Hepatocyte (in vitro differentiated cells): ENCODE measurements around the gene RRAGC. TPM values are rescaled to one million over a fixed set of nuclear protein-coding genes. Genes with fewer than 3 reads are reported as not detected.

Experiments
- DNase-seq: peaks from one replicate; pipeline ENCODE4 v3.0.0-alpha.2; 2016; ENCODE audit warnings: low spot score
- H2AFZ ChIP-seq: fragments of 200-600 bp; sonication (generic); 2 replicates; pipeline ENCODE4 v1.6.0; 2016; ENCODE audit warnings: antibody characterized with exemption, mild to moderate bottlenecking
- H3K27ac ChIP-seq: fragments of 200-600 bp; sonication (generic); 2 replicates; pipeline ENCODE4 v1.5.1; 2016; ENCODE audit warnings: mild to moderate bottlenecking
- H3K27me3 ChIP-seq: fragments of 200-600 bp; sonication (generic); 2 replicates; pipeline ENCODE4 v1.6.1; 2016
- H3K36me3 ChIP-seq: fragments of 200-600 bp; sonication (generic); replicated peaks from 2 replicates; pipeline ENCODE4 v1.5.1; 2016; ENCODE audit warnings: low read depth; ENCODE audit not compliant: insufficient read depth
- H3K4me1 ChIP-seq: fragments of 200-600 bp; sonication (generic); 2 replicates; pipeline ENCODE4 v1.5.1; 2016; ENCODE audit warnings: mild to moderate bottlenecking, moderate library complexity; ENCODE audit not compliant: insufficient read depth
- H3K4me2 ChIP-seq: fragments of 200-600 bp; sonication (generic); 2 replicates; pipeline ENCODE4 v1.6.0; 2016
- H3K4me3 ChIP-seq: fragments of 200-600 bp; sonication (generic); 2 replicates; pipeline ENCODE4 v1.5.1; 2016; ENCODE audit warnings: mild to moderate bottlenecking
- H3K79me2 ChIP-seq: fragments of 200-600 bp; sonication (generic); 2 replicates; pipeline ENCODE4 v1.6.0; 2017; ENCODE audit warnings: mild to moderate bottlenecking
- H3K9me2 ChIP-seq: fragments of 200-600 bp; sonication (generic); replicated peaks from 2 replicates; pipeline ENCODE4 v1.6.0; 2017; ENCODE audit warnings: mild to moderate bottlenecking; ENCODE audit not compliant: insufficient read depth
- H3K9me3 ChIP-seq: fragments of 200-600 bp; sonication (generic); 2 replicates; pipeline ENCODE4 v1.5.1; 2016; ENCODE audit warnings: low read depth, mild to moderate bottlenecking
- H4K20me1 ChIP-seq: fragments of 200-600 bp; sonication (generic); 2 replicates; pipeline ENCODE4 v1.6.0; 2016; ENCODE audit warnings: mild to moderate bottlenecking; ENCODE audit not compliant: insufficient read depth, poor library complexity, severe bottlenecking
- EZH2 ChIP-seq: fragments of 200-600 bp; sonication (generic); IDR thresholded peaks from 2 replicates; pipeline ENCODE4 v1.6.1; 2016; ENCODE audit warnings: antibody characterized with exemption, mild to moderate bottlenecking, borderline replicate concordance
- EZH2phosphoT487 ChIP-seq: fragments of 200-600 bp; sonication (generic); IDR thresholded peaks from one replicate; pipeline ENCODE4 v1.6.1; 2018; ENCODE audit warnings: antibody characterized with exemption, mild to moderate bottlenecking, low read depth, moderate library complexity; ENCODE audit not compliant: unreplicated experiment, severe bottlenecking
- WGBS: methylation state at CpG from one replicate; pipeline ENCODE4 v1.1.6; 2016; ENCODE audit warnings: low lambda C conversion rate; ENCODE audit errors: missing lambda C conversion rate; 5-methylcytosine and 5-hydroxymethylcytosine counted together
- polyA plus RNA-seq: library from polyadenylated mRNA; unstranded; fragments of >200 nt; fragmentation: Nextera tagmentation; extraction: Ambion mirVana; gene quantifications from 2 replicates; pipeline ENCODE4 v1.2.1, GENCODE V29; 2016
- total RNA-seq: library from RNA; depleted of rRNA; stranded (reverse); fragments of >200 nt; gene quantifications from 2 replicates; pipeline ENCODE4 v1.2.3, GENCODE V29; 2014
- TF ChIP-seq, protein P1 (sequence below): fragments of 200-600 bp; sonication (generic); IDR thresholded peaks from 2 replicates; pipeline ENCODE4 v1.5.1; 2016; ENCODE audit warnings: antibody characterized with exemption, mild to moderate bottlenecking; ENCODE audit not compliant: poor library complexity

Gene RRAGC
- total and polyA plus RNA-seq, 2 experiments from 2014 or later: 21.7 to 36.6 TPM

DNA sequence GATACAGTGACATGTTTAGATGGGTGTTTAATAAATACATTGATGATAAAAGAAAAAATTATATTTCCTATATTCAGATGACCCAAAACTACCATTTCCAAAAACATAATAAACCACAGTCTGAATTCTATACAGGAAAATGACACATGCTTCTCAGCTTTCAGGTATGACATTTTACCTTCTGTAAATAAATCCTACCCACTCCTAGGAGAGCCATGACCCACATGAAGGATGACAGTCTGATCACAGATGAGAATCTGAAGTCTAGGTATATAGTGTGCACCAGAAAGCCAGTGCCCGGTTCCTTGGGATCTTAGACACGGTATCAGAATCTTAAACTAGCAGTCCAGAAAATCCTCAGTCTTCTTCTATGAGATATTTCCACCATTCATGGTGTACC lies 25.5 kb upstream of the RRAGC start:
- H3K27ac ChIP-seq: no peak overlapping the region
- DNase-seq: no peak
- H3K9me3 ChIP-seq: no peaks in the 10 kb centered on the region
- no peak overlapping the region for H2AFZ ChIP-seq
- 98% methylated on average over 2 of the region's 2 CpGs for WGBS
- H3K27me3 ChIP-seq: no peaks in the 10 kb centered on the region
- no peaks in the 10 kb centered on the region for H3K36me3 ChIP-seq
- H3K4me3 ChIP-seq: no peak overlapping the region
- no peak overlapping the region for H3K4me2 ChIP-seq
- H3K9me2 ChIP-seq: no peaks in the 10 kb centered on the region
- TF ChIP-seq, protein P1, sequence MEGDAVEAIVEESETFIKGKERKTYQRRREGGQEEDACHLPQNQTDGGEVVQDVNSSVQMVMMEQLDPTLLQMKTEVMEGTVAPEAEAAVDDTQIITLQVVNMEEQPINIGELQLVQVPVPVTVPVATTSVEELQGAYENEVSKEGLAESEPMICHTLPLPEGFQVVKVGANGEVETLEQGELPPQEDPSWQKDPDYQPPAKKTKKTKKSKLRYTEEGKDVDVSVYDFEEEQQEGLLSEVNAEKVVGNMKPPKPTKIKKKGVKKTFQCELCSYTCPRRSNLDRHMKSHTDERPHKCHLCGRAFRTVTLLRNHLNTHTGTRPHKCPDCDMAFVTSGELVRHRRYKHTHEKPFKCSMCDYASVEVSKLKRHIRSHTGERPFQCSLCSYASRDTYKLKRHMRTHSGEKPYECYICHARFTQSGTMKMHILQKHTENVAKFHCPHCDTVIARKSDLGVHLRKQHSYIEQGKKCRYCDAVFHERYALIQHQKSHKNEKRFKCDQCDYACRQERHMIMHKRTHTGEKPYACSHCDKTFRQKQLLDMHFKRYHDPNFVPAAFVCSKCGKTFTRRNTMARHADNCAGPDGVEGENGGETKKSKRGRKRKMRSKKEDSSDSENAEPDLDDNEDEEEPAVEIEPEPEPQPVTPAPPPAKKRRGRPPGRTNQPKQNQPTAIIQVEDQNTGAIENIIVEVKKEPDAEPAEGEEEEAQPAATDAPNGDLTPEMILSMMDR: no peak
- no peak for TF ChIP-seq EZH2phosphoT487
- no peak for TF ChIP-seq EZH2
- no peaks in the 10 kb centered on the region for H4K20me1 ChIP-seq
- H3K79me2 ChIP-seq: no peaks in the 10 kb centered on the region
- no peaks in the 10 kb centered on the region for H3K4me1 ChIP-seq

DNA sequence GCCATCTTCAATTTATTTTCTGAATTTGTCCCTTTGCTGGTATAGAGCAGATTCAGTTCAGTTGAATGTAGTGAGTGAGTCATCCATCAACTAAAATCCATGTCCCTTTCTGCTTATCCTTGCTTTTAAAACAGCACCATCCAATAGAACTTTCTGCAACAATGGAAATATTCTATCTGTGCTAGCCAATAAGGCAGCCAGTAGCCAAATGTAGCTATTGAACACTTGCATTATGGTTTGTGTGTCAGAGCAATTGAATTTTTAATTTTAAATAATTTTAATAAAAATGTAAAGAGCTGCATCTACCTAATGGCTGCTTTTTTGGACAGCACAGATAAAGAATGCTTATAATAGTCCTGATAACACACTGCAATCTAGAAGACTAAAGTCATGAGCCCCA lies 21.9 kb upstream of the RRAGC start, which contains the start of gene GJA9:
GJA9 (minus strand) TSS at position 101 of the 400 bp plus-strand sequence. CDS start 5,489 bp downstream, outside the sequence.
- no peak for DNase-seq
- H4K20me1 ChIP-seq: no peaks in the 10 kb centered on the region
- H3K9me2 ChIP-seq: no peaks in the 10 kb centered on the region
- H3K36me3 ChIP-seq: no peaks in the 10 kb centered on the region
- no peaks in the 10 kb centered on the region for H3K9me3 ChIP-seq
- no peak within 1 kb of the TSS for H2AFZ ChIP-seq
- H3K4me1 ChIP-seq: no peaks in the 10 kb centered on the region
- TF ChIP-seq, protein P1: no peak
- no peak for TF ChIP-seq EZH2phosphoT487
- TF ChIP-seq EZH2: no peak
- no peak within 1 kb of the TSS for H3K27ac ChIP-seq
- no peaks in the 10 kb centered on the region for H3K27me3 ChIP-seq
- H3K4me2 ChIP-seq: no peak within 1 kb of the TSS
- no peak within 1 kb of the TSS for H3K4me3 ChIP-seq
- H3K79me2 ChIP-seq: no peaks in the 10 kb centered on the region

DNA sequence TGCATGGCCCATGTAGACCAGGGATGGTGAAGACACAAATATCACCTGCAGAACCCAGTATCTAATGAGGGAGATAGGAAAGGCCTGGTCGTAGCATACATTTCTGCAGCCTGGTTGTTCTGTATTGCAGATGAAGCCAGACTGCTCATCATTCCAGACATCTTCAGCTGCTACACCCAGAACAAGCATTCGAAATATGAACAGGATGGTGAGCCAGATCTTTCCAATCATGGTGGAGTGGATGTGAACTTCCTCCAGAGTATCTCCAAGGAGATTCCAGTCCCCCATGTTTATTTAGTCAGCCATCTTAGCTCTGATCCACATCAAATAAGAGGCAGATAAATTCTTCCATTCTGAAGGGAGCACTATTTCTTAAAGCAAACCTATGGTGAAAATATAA lies 16.2 kb upstream of the RRAGC start:
- no peak overlapping the region for H3K4me2 ChIP-seq
- H3K27me3 ChIP-seq: no peaks in the 10 kb centered on the region
- no peaks in the 10 kb centered on the region for H3K9me3 ChIP-seq
- no peak overlapping the region for H3K27ac ChIP-seq
- WGBS: 91% methylated on average over 2 of the region's 2 CpGs
- H3K4me3 ChIP-seq: no peak overlapping the region
- DNase-seq: no peak
- peaks cover 25% of the 10 kb centered on the region for H3K79me2 ChIP-seq
- no peak overlapping the region for H2AFZ ChIP-seq
- H4K20me1 ChIP-seq: no peaks in the 10 kb centered on the region
- H3K9me2 ChIP-seq: no peaks in the 10 kb centered on the region
- no peak for TF ChIP-seq EZH2phosphoT487
- TF ChIP-seq, protein P1: no peak
- no peak for TF ChIP-seq EZH2
- peaks cover 12% of the 10 kb centered on the region for H3K4me1 ChIP-seq
- H3K36me3 ChIP-seq: no peaks in the 10 kb centered on the region
